Liver (tissue), 9 donors: Measurements from ENCODE around the gene CMTM2. TPM values are rescaled to one million over a fixed set of nuclear protein-coding genes. Genes with fewer than 3 reads are reported as not detected.

Experiments used
- DNase-seq: peaks from one replicate; pipeline ENCODE4 v3.0.0-alpha.2; 2017; ENCODE audit warnings: low spot score
- H3K27ac ChIP-seq, 2 donors: one replicate each; pipeline ENCODE4 v1.7.0; 2013; ENCODE audit warnings: inconsistent platforms in 2 of 2, low read length in 2 of 2, control low read depth in 1 of 2, low read depth in 1 of 2, mild to moderate bottlenecking in 1 of 2
- H3K27me3 ChIP-seq, 4 donors: one replicate each; pipeline versions ENCODE4 v1.6.1 to v1.7.0; 2013; ENCODE audit warnings: low read length in 3 of 4, inconsistent platforms in 1 of 4, mild to moderate bottlenecking in 1 of 4, moderate library complexity in 1 of 4; ENCODE audit not compliant: control insufficient read depth in 4 of 4, insufficient read depth in 4 of 4
- H3K36me3 ChIP-seq, 4 donors: one replicate each; pipeline versions ENCODE4 v1.6.1 to v1.7.0; 2013; ENCODE audit warnings: low read length in 3 of 4, mild to moderate bottlenecking in 3 of 4, low read depth in 1 of 4, moderate library complexity in 1 of 4; ENCODE audit not compliant: control insufficient read depth in 4 of 4, insufficient read depth in 3 of 4
- H3K4me1 ChIP-seq, 4 donors: one replicate each; pipeline versions ENCODE4 v1.6.1 to v1.7.0; 2013; ENCODE audit warnings: low read length in 3 of 4, mild to moderate bottlenecking in 3 of 4, moderate library complexity in 1 of 4; ENCODE audit not compliant: control insufficient read depth in 4 of 4, insufficient read depth in 4 of 4
- H3K4me3 ChIP-seq, 3 donors: one replicate each; pipeline versions ENCODE4 v1.6.1 to v1.7.0; 2013; ENCODE audit warnings: low read length in 3 of 3, control low read depth in 1 of 3, low read depth in 1 of 3, mild to moderate bottlenecking in 1 of 3
- H3K9ac ChIP-seq, 2 donors: one replicate each; pipeline ENCODE4 v1.7.0; 2013; ENCODE audit warnings: low read length in 2 of 2, mild to moderate bottlenecking in 2 of 2, moderate library complexity in 2 of 2, control low read depth in 1 of 2, low read depth in 1 of 2
- H3K9me3 ChIP-seq, 4 donors: one replicate each; pipeline versions ENCODE4 v1.6.1 to v1.7.0; 2013; ENCODE audit warnings: low read length in 3 of 4; ENCODE audit not compliant: control insufficient read depth in 4 of 4
- ATF3 ChIP-seq: IDR thresholded peaks from 2 replicates; pipeline ENCODE4 v1.6.1; 2016; ENCODE audit warnings: antibody characterized with exemption
- CTCF ChIP-seq: fragments of 150-350 bp; IDR thresholded peaks from 2 replicates; pipeline ENCODE4 v1.5.1; 2017; ENCODE audit warnings: improper control_type of control experiment, low read depth, low read length; ENCODE audit not compliant: missing input control
- FOXA1 ChIP-seq: IDR thresholded peaks from 2 replicates; pipeline ENCODE4 v1.6.1; 2016; ENCODE audit warnings: antibody characterized with exemption
- GABPA ChIP-seq, 2 donors: IDR thresholded peaks in 1 of 2; conservative IDR thresholded peaks in 1 of 2; 2 replicates each; pipeline ENCODE4 v1.6.1; 2016; ENCODE audit warnings: antibody characterized with exemption in 2 of 2, mild to moderate bottlenecking in 1 of 2, moderate library complexity in 1 of 2
- HNF4A ChIP-seq, 2 donors: conservative IDR thresholded peaks; 2 replicates each; pipeline ENCODE4 v1.6.1; 2016; ENCODE audit warnings: antibody characterized with exemption in 2 of 2, mild to moderate bottlenecking in 2 of 2
- HNF4G ChIP-seq: IDR thresholded peaks from 2 replicates; pipeline ENCODE4 v1.6.1; 2016; ENCODE audit warnings: antibody characterized with exemption
- JUND ChIP-seq, 2 donors: IDR thresholded peaks; 2 replicates each; pipeline ENCODE4 v1.6.1; 2016; ENCODE audit warnings: antibody characterized with exemption in 2 of 2
- MAX ChIP-seq: IDR thresholded peaks from 2 replicates; pipeline ENCODE4 v1.6.1; 2016; ENCODE audit warnings: antibody characterized with exemption
- NR2F2 ChIP-seq: IDR thresholded peaks from 2 replicates; pipeline ENCODE4 v1.6.1; 2016; ENCODE audit warnings: antibody characterized with exemption
- RAD21 ChIP-seq, 2 donors: IDR thresholded peaks; 2 replicates each; pipeline ENCODE4 v1.6.1; 2016; ENCODE audit warnings: antibody characterized with exemption in 2 of 2, mild to moderate bottlenecking in 2 of 2
- REST ChIP-seq: IDR thresholded peaks from 2 replicates; pipeline ENCODE4 v1.6.1; 2016; ENCODE audit warnings: antibody characterized with exemption, mild to moderate bottlenecking
- RXRA ChIP-seq, 2 donors: IDR thresholded peaks; 2 replicates each; pipeline ENCODE4 v1.6.1; 2017 to 2018; ENCODE audit warnings: antibody characterized with exemption in 2 of 2, mild to moderate bottlenecking in 1 of 2
- SP1 ChIP-seq: IDR thresholded peaks from 2 replicates; pipeline ENCODE4 v1.6.1; 2018; ENCODE audit warnings: antibody characterized with exemption, mild to moderate bottlenecking
- TAF1 ChIP-seq: conservative IDR thresholded peaks from 2 replicates; pipeline ENCODE4 v1.6.1; 2016; ENCODE audit warnings: antibody characterized with exemption, mild to moderate bottlenecking
- YY1 ChIP-seq: IDR thresholded peaks from 2 replicates; pipeline ENCODE4 v1.6.1; 2016; ENCODE audit warnings: antibody characterized with exemption, mild to moderate bottlenecking
- WGBS: extraction: QIAGEN DNeasy Blood & Tissue Kit; methylation state at CpG from one replicate; pipeline ENCODE4 v1.1.7; 2013; 5-methylcytosine and 5-hydroxymethylcytosine counted together
- polyA plus RNA-seq, 2 donors: library from polyadenylated mRNA; stranded (reverse) in 1 of 2; unstranded in 1 of 2; fragments of 200-250 nt in 1 of 2; fragments of >200 nt in 1 of 2; fragmentation: Nextera tagmentation in 1 of 2; extraction: Ambion mirVana in 1 of 2; gene quantifications; one replicate each; pipeline versions ENCODE4 v1.2.1 to v1.2.3, GENCODE V29; 2013 to 2015
- total RNA-seq, 2 donors: library from RNA; depleted of rRNA; stranded (reverse); fragments of >200 nt; gene quantifications; one replicate each; pipeline ENCODE4 v1.2.3, GENCODE V29; 2014
- TF ChIP-seq, protein P1 (sequence below): IDR thresholded peaks from 2 replicates; pipeline ENCODE4 v1.6.1; 2016; ENCODE audit warnings: antibody characterized with exemption
- donor health status: healthy.
- donor health status: healthy.
- donor health status: healthy.
- donor health status: healthy.
- donor health status: healthy.

CMTM2 gene
- total and polyA plus RNA-seq, 4 donors: 0.50 to 1.1 (median 0.62) TPM

- Histone ChIP-seq H3K9ac (no peak overlapping the region), H3K27me3 (no peaks in the 10 kb centered on the region), H3K4me1 (no peaks in the 10 kb centered on the region), H3K27ac (no peak overlapping the region), H3K9me3 (no peaks in the 10 kb centered on the region), H3K4me3 (no peak overlapping the region), H3K36me3 (peaks cover 5 to 27% (median 13%) of the 10 kb centered on the region in 4 donors)
- DNase-seq: no peak
- TF ChIP-seq HNF4G: no peak
- WGBS: 80% methylated on average over 3 of the region's 3 CpGs
These were observed 39.4 kb upstream of the CMTM2 start for GRCh38 chr16:66539623-66540469.

GRCh38 chr16:66541388-66542355 is 37.6 kb upstream of the CMTM2 start:
- Histone ChIP-seq H3K27me3 (no peaks in the 10 kb centered on the region), H3K9ac (no peak overlapping the region), H3K4me3 (no peak overlapping the region), H3K27ac (no peak overlapping the region), H3K36me3 (peaks cover 5 to 22% (median 9%) of the 10 kb centered on the region in 4 donors), H3K9me3 (no peaks in the 10 kb centered on the region), H3K4me1 (no peaks in the 10 kb centered on the region)
- WGBS: 92% methylated on average over 18 of the region's 18 CpGs
- DNase-seq: no peak
- TF ChIP-seq REST (no peak), GABPA (IDR thresholded peaks at IDR 0.05 in 1 of 2, conservative IDR thresholded peaks at IDR 0.05 in 1 of 2) (no peak)

- 95% methylated on average over 3 of the region's 3 CpGs for WGBS
- peaks cover 5 to 17% (median 8%) of the 10 kb centered on the region in 4 donors for H3K36me3 ChIP-seq
- TF ChIP-seq RXRA (IDR thresholded peaks at IDR 0.05) (no peak), GABPA (IDR thresholded peaks at IDR 0.05 in 1 of 2, conservative IDR thresholded peaks at IDR 0.05 in 1 of 2) (no peak), MAX (no peak), FOXA1 (no peak), TAF1 (no peak), HNF4G (no peak), NR2F2 (no peak), ATF3 (no peak), YY1 (no peak), SP1 (no peak), JUND (IDR thresholded peaks at IDR 0.05) (no peak), RAD21 (IDR thresholded peaks at IDR 0.05) (no peak), CTCF (no peak), HNF4A (conservative IDR thresholded peaks at IDR 0.05) (no peak)
- TF ChIP-seq, protein P1, sequence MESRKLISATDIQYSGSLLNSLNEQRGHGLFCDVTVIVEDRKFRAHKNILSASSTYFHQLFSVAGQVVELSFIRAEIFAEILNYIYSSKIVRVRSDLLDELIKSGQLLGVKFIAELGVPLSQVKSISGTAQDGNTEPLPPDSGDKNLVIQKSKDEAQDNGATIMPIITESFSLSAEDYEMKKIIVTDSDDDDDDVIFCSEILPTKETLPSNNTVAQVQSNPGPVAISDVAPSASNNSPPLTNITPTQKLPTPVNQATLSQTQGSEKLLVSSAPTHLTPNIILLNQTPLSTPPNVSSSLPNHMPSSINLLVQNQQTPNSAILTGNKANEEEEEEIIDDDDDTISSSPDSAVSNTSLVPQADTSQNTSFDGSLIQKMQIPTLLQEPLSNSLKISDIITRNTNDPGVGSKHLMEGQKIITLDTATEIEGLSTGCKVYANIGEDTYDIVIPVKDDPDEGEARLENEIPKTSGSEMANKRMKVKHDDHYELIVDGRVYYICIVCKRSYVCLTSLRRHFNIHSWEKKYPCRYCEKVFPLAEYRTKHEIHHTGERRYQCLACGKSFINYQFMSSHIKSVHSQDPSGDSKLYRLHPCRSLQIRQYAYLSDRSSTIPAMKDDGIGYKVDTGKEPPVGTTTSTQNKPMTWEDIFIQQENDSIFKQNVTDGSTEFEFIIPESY: no peak
These were observed 36.9 kb upstream of the CMTM2 start for GRCh38 chr16:66542396-66542795.

More at GRCh38 chr16:66542396-66542795, 36.9 kb upstream of the CMTM2 start:
- Histone ChIP-seq H3K9me3 (no peaks in the 10 kb centered on the region), H3K27ac (no peak overlapping the region), H3K27me3 (no peaks in the 10 kb centered on the region), H3K9ac (no peak overlapping the region), H3K4me3 (no peak overlapping the region), H3K4me1 (no peaks in the 10 kb centered on the region)
- DNase-seq: no peak
